Measurements from ENCODE around the gene DSG3.

GRCh38 chr18:31492671-31493070, 45.1 kb downstream of the DSG3 start:
- no peak for TF ChIP-seq CTCF (IDR thresholded peaks at IDR 0.05; ENCODE audit: low read length)
- TF ChIP-seq EZH2phosphoT487 (IDR thresholded peaks at IDR 0.05; ENCODE audit: low read length): no peak

Measured in MM.1S (cell line).